Kidney epithelial cell (primary cell): Measurements from ENCODE around the gene BCAS3. TPM values are rescaled to one million over a fixed set of nuclear protein-coding genes. Genes with fewer than 3 reads are reported as not detected.

Experiments used
- DNase-seq: peaks from one replicate; pipeline ENCODE4 v3.0.0-alpha.2; 2010; ENCODE audit warnings: low read depth
- H3K27me3 ChIP-seq: 2 replicates; pipeline ENCODE4 v1.6.0; 2011; ENCODE audit warnings: low read length; ENCODE audit not compliant: control insufficient read depth, insufficient read depth
- H3K36me3 ChIP-seq: 2 replicates; pipeline ENCODE4 v1.5.1; 2011; ENCODE audit warnings: low read length; ENCODE audit not compliant: control insufficient read depth, insufficient read depth
- H3K4me3 ChIP-seq: 2 replicates; pipeline ENCODE4 v1.5.1; 2011; ENCODE audit warnings: low read depth, mild to moderate bottlenecking, control low read depth, low read length
- total RNA-seq: library from RNA; depleted of rRNA; stranded (reverse); fragments of >200 nt; gene quantifications from 2 replicates; pipeline ENCODE4 v1.2.3, GENCODE V29; 2015
- TF ChIP-seq, protein P1 (sequence below): IDR thresholded peaks from 2 replicates; pipeline ENCODE4 v1.5.1; 2011; ENCODE audit warnings: mild to moderate bottlenecking, moderate library complexity, low read length, control low read depth, inconsistent platforms; ENCODE audit not compliant: insufficient read depth, poor library complexity, severe bottlenecking

Gene BCAS3
- total RNA-seq, 1 donor from 2014 or later = 26.7 TPM

DNA sequence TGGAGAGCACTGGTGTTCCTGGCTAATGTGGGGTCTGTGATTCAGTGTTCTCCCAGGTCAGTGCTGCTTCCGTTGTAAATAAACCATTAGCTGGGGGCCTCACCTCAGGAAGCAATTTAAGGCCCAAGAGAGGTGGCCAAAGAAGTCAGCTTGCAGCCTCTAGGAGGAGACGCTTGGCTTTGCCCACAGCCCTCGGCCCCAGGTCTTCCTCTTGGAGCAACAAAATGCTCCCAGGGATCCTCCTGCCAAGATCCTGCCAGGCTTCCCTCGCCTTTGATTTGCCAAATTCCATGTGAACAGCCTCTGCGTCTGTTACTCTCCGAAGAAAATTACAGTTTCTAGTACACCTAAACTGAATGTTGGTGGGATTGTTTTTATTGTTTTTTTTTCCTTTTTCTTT is 659.6 kb downstream of the BCAS3 start:
- TF ChIP-seq, protein P1, sequence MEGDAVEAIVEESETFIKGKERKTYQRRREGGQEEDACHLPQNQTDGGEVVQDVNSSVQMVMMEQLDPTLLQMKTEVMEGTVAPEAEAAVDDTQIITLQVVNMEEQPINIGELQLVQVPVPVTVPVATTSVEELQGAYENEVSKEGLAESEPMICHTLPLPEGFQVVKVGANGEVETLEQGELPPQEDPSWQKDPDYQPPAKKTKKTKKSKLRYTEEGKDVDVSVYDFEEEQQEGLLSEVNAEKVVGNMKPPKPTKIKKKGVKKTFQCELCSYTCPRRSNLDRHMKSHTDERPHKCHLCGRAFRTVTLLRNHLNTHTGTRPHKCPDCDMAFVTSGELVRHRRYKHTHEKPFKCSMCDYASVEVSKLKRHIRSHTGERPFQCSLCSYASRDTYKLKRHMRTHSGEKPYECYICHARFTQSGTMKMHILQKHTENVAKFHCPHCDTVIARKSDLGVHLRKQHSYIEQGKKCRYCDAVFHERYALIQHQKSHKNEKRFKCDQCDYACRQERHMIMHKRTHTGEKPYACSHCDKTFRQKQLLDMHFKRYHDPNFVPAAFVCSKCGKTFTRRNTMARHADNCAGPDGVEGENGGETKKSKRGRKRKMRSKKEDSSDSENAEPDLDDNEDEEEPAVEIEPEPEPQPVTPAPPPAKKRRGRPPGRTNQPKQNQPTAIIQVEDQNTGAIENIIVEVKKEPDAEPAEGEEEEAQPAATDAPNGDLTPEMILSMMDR = no peak
- Histone ChIP-seq H3K4me3 (no peak overlapping the region), H3K27me3 (peaks cover 2% of the 10 kb centered on the region), H3K36me3 (no peaks in the 10 kb centered on the region)
- no peak for DNase-seq

- Histone ChIP-seq H3K36me3 (no peaks in the 10 kb centered on the region), H3K4me3 (no peak overlapping the region), H3K27me3 (no peaks in the 10 kb centered on the region)
- no peak for DNase-seq
- TF ChIP-seq, protein P1 = no peak
Measured at GRCh38 chr17:61338000-61338798, 660.5 kb downstream of the BCAS3 start.

DNA sequence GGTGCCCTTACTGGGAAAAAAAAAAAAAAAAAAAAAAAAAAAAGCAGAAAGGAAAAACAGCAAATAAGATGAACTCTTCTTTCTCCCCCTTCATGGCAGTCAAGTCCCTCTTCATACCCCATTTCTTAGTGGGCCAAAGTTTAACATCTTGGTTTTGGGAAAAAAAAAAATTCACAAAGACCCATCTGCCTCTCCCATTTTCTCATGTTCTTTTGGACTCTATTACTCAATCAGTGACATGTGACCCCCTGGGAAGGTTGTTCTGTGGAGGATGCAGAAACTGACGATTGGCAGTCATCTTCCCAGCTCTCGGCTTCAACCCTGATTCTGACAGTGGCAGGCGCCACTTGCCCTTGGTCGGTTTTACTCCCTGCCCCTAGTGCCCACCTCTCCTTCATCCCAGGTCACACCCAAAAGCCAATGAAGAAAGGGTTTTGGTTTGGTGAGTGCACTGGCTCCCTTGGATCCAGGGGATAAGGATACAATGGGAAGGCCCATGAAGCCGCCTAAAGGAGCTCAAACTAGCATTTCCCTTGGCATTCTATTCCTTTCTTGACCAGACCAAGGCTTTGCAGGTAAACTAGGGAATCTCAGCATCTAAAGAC is 661.3 kb downstream of the BCAS3 start:
- no peaks in the 10 kb centered on the region for H3K36me3 ChIP-seq
- no peak for DNase-seq
- H3K4me3 ChIP-seq = no peak overlapping the region
- no peaks in the 10 kb centered on the region for H3K27me3 ChIP-seq
- TF ChIP-seq, protein P1 = no peak

DNA sequence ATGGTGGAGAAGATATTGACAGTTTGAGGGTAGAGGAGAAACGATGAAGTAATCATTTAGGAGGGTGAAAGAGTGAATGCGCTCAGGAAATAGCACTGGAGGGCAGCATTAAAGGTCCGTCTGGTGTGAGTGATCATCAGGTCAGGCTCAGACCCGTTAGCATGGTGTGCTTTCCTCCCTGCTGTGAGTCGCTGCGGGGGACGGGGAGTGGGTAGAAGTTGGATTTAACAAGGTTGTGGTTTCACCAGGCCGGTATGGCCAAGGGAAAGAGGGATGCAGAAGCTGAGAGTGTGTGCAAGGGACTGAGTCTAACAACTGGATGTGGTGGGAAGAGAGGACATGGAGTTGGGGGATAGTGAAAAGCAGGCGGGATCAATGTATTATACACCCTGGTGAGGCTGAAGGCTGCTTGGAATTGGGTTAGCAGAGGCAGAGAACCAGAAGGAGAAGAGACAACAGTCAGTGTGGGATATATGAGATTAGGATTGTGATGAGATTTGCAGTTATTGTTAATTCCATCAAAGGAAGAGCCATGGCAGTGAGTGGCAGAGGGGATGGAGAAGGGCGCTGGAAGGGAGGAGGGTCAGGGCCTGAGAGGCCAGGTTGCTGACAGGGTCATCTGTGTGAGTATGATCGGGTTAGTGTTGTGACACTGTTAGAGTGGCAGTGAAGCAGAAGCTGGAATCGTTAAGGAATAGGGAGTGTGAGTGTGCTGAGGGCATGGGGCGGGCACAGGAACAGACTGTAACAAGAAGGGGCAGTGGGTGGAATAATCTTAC is 663.0 kb downstream of the BCAS3 start:
- DNase-seq = no peak
- H3K36me3 ChIP-seq = no peaks in the 10 kb centered on the region
- no peaks in the 10 kb centered on the region for H3K27me3 ChIP-seq
- H3K4me3 ChIP-seq = no peak overlapping the region
- TF ChIP-seq, protein P1 = no peak

DNA sequence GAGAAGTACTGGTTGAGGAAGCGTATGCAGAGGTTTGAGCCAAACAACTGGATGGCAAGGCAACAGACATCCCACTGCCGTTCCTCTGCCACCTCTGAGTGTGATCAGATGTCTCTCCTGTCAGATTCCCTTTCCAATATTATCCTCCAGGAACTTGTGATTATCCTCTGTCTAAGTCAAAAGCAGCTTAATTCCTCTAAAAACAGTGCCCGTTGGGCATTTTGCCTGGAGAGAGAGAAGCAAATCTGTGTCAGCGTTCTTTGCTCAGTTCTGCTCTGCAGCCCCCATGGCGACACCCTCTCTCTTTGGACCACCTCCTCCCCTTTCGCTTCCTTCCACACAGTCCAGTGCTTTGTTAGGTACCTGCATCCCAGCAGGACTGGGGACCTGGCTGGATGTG is 665.9 kb downstream of the BCAS3 start:
- no peaks in the 10 kb centered on the region for H3K27me3 ChIP-seq
- no peaks in the 10 kb centered on the region for H3K36me3 ChIP-seq
- H3K4me3 ChIP-seq = no peak overlapping the region
- TF ChIP-seq, protein P1 = no peak
- DNase-seq = no peak
